Left kidney (tissue), 2 donors: ENCODE results near the gene KEAP1. TPM values are rescaled to one million over a fixed set of nuclear protein-coding genes. Genes with fewer than 3 reads are reported as not detected.
"Not testable (repeated sequence)": the region's sequence is repeated elsewhere in the genome, so short reads cannot be mapped to it uniquely, and the experiment has no call there.

Experiments
- DNase-seq: peaks from one replicate; pipeline ENCODE4 v3.0.0-alpha.2; 2013
- polyA plus RNA-seq: library from polyadenylated mRNA; unstranded; fragments of 120-200 nt; gene quantifications from one replicate; pipeline ENCODE4 v1.2.1, GENCODE V29; 2013; ENCODE audit not compliant: insufficient read length

The KEAP1 gene
- polyA plus RNA-seq, 1 donor, result 74.0 TPM

GRCh38 chr19:10532457-10532856, 29.3 kb upstream of the KEAP1 start:
- no peak for DNase-seq

GRCh38 chr19:10526887-10527286, 23.7 kb upstream of the KEAP1 start:
- DNase-seq, result not testable (repeated sequence)

GRCh38 chr19:10525636-10526035, 22.5 kb upstream of the KEAP1 start:
- no peak for DNase-seq

- DNase-seq, result no peak
Measured at GRCh38 chr19:10523135-10523636, 20.0 kb upstream of the KEAP1 start.

- DNase-seq, result no peak
Measured at GRCh38 chr19:10521461-10522171, 18.5 kb upstream of the KEAP1 start.

GRCh38 chr19:10520652-10521318, 17.6 kb upstream of the KEAP1 start:
- DNase-seq, result no peak

GRCh38 chr19:10519421-10519820, 16.3 kb upstream of the KEAP1 start:
- no peak for DNase-seq

GRCh38 chr19:10518444-10519361, 15.5 kb upstream of the KEAP1 start:
- no peak for DNase-seq

- no peak for DNase-seq
Measured at GRCh38 chr19:10517760-10518443, 14.7 kb upstream of the KEAP1 start.

GRCh38 chr19:10517361-10517759, 14.2 kb upstream of the KEAP1 start, which contains the start of gene S1PR5:
Gene S1PR5, minus strand, starts transcription at chr19:10517447. Its CDS starts 2,436 bp downstream, at chr19:10515011.
- no peak for DNase-seq

GRCh38 chr19:10516671-10517286, 13.6 kb upstream of the KEAP1 start:
- DNase-seq, result no peak

GRCh38 chr19:10516064-10516385, 12.9 kb upstream of the KEAP1 start:
- no peak for DNase-seq

- no peak for DNase-seq
Measured at GRCh38 chr19:10514211-10515145, 11.3 kb upstream of the KEAP1 start.

- DNase-seq, result no peak
Measured at GRCh38 chr19:10513223-10513622, 10.1 kb upstream of the KEAP1 start.

- no peak for DNase-seq
Measured at GRCh38 chr19:10510301-10510802, 7.2 kb upstream of the KEAP1 start.

- no peak for DNase-seq
Measured at GRCh38 chr19:10508707-10509106, 5.6 kb upstream of the KEAP1 start.

GRCh38 chr19:10508036-10508435, 4.9 kb upstream of the KEAP1 start:
- DNase-seq, result no peak

- no peak for DNase-seq
Measured at GRCh38 chr19:10505583-10506229, 2.5 kb upstream of the KEAP1 start.

GRCh38 chr19:10502524-10503001, 593 bp downstream of the KEAP1 start:
- peak; percentile 93 for DNase-seq
